GM21737 (cell line): ENCODE results near the gene CTDNEP1.

Experiments
- ATAC-seq: cut with Tn5 transposase; IDR thresholded peaks from one replicate; pipeline ENCODE4 v1.9.1; 2021; ENCODE audit warnings: mild to moderate bottlenecking, moderate library complexity; ENCODE audit not compliant: unreplicated experiment

Gene CTDNEP1

GRCh38 chr17:7280519-7281073, 29.1 kb upstream of the CTDNEP1 start:
- ATAC-seq = peak; percentile 63

DNA sequence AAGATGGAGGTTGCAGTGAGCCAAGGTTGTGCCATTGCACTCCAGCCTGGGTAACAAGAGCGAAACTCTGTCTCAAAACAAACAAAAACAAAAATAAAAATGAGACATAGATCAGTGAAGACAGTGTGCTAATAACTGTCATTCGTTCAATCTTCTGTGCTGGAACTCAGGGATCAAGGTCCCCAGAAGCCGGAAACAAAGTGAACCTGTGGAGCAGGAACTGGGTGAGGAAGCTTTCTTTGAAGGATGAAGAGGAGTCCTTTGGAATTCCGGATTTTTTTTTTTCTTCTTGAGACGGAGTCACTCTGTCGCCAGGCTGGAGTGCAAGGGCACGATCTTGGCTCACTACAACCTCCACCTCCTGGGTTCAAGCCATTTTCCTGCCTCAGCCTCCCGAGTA, 27.9 kb upstream of the CTDNEP1 start:
- ATAC-seq = no peak

DNA sequence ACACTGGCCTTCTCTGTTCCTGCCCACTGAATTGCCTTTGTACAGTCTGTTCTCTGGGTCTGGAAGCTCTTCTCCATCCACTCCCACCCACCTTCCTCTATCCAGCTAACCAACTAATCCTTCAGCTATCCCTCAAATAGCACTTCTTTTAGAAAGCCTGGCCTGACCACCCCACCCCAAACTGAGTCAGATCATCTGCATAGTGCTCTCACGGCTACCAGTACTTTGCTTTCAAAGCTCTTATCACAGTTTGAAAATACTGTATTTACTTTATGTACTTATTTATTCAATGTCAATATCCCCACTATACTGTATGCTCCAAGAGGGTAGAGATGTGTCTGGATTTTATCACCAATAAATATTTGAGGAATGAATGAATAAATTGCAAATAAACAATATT, 15.2 kb upstream of the CTDNEP1 start:
- ATAC-seq = no peak

GRCh38 chr17:7263801-7264078, 12.2 kb upstream of the CTDNEP1 start:
- no peak for ATAC-seq

GRCh38 chr17:7262935-7263800, 11.6 kb upstream of the CTDNEP1 start:
- no peak for ATAC-seq

- no peak for ATAC-seq
These were observed 10.8 kb upstream of the CTDNEP1 start, which contains the start of gene CLDN7 for GRCh38 chr17:7262192-7262934. Gene CLDN7, minus strand, starts transcription at chr17:7262478. Its CDS starts 435 bp downstream, at chr17:7262043.

GRCh38 chr17:7261379-7262191, 10.1 kb upstream of the CTDNEP1 start:
- ATAC-seq = no peak

- ATAC-seq = no peak
These were observed 9.3 kb upstream of the CTDNEP1 start for GRCh38 chr17:7260651-7261378.

GRCh38 chr17:7260151-7260550, 8.6 kb upstream of the CTDNEP1 start:
- no peak for ATAC-seq

- ATAC-seq = no peak
These were observed 8.0 kb upstream of the CTDNEP1 start for GRCh38 chr17:7259555-7259889.

DNA sequence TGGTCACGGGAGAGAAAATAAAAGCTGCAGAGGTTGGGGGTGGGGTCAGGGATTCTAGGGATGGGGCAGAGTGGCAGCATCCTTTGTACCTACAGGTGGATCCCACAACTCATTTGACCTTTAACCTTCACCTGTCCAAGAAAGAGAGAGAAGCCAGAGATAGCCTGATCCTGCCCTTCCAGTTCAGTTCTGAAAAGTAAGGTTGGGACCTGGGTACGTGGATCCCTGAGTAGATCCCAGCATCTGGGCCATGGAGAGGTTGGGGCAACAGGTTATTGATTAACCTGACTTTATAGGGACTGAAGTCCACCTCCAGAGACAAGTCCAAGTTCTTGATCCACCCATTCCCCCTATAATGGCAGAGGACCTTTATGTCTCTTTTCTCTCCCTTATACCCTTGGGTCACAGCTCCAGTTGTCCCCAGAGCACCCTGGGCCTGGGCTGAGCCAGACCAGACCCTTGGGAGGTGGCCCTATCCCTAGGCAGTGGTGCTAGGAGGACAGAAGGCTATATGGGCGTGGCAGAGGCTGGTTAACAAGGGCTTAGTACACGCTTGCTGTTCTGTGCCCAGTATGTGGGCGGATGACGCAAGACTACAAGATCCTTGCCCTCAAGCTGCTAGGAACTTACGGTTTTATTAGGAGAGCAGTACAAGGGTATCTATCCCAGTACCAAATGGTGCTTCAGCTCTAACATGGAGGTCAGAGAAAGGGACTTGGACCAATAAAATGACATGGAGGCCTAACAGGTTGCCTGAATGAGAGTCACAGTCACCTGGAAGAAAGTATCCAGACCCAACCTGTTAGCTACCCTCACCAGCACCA, 7.4 kb upstream of the CTDNEP1 start:
- no peak for ATAC-seq

GRCh38 chr17:7256766-7257456, 5.4 kb upstream of the CTDNEP1 start:
- no peak for ATAC-seq

DNA sequence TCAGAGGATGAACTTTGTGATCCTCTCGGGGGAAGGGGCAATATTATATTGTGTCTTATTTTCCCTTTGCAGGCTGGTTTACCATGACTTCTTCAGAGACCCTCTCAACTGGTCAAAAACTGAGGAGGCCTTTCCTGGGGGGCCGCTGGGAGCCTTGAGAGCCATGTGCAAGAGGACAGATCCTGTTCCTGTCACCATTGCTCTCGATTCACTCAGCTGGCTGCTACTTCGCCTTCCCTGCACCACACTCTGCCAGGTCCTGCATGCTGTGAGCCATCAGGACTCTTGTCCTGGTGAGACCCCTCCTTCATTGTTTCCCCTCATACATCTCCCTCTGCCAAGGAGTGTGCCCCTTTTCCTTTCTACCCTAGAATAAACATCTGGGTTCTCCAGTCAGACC, 3.0 kb upstream of the CTDNEP1 start:
- ATAC-seq = no peak

DNA sequence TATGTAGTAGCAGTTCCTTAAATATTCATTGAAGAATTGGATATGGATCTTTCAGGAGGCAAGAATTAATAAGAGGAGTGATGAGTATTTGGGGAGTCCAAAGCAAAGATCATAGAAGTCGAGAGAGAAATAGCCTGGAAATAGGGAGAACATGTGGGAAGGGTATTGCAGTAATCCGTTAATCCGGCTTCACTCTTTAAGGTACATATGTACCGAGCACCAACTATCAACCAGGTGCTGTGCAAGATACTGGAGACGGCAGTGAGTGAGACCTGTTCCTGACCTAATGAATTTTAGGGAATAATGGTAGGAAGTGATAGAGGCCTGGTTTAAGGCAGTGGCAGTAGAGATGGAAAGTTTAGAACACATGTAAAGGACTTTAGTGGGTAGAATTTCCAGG, 1.5 kb upstream of the CTDNEP1 start:
- no peak for ATAC-seq

- ATAC-seq = peak; percentile 41
These were observed 876 bp upstream of the CTDNEP1 start, which contains the start of gene ELP5 for GRCh38 chr17:7252176-7253043. Gene ELP5, plus strand, starts transcription at chr17:7252215. Its CDS starts 336 bp downstream, at chr17:7252551.

GRCh38 chr17:7250695-7251627, 573 bp downstream of the CTDNEP1 start:
- peak; percentile 3 for ATAC-seq

DNA sequence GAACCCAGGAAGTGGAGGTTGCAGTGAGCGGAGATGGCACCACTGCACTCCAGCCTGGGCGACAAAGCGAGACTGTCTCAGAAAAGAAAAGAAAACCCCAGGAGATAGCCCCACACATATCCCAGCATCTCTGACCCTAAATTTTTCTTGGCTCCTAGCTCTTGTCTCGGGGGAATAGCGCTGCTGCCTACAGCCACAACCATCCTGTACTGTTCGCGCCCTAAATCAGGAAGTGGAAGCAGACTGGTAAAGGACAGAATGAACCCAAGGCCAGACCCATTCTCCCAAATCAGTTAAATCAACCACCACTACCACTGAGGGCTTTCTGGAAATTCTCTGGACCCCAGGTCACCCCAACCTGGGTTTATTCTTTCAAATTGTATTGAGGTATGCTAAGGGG, 1.7 kb downstream of the CTDNEP1 start:
- ATAC-seq = no peak
